NCI-H345 treated with DMSO at 0.1 percent for 48 hours (cell line): ENCODE measurements around the gene DPYD.

Source experiments
- DNase-seq: peaks from one replicate; lab custom pipeline; 2025; ENCODE audit not compliant: unreplicated experiment; lab: John Stamatoyannopoulos, UW

DPYD gene

DNA sequence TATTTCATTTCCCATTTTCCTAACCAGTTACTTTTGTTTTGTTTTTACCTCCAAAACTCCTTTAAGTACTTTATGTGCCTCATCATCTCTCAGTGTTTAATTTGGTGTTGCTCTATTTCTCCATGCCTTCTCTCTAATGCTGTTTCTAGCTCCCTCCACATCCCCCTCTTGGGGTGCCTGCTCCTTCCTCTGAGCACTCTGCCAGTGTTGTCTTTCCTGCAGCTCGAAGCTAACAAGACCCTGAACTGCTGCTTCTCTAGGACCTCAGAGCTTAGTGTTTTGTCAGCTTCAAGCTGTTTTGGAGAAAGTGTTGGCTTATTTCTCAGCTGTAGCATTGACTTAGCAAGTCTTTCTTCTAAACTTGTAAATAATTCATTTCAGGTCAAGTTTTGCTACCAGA lies 290.6 kb downstream of the DPYD start:
- no peak for DNase-seq

DNA sequence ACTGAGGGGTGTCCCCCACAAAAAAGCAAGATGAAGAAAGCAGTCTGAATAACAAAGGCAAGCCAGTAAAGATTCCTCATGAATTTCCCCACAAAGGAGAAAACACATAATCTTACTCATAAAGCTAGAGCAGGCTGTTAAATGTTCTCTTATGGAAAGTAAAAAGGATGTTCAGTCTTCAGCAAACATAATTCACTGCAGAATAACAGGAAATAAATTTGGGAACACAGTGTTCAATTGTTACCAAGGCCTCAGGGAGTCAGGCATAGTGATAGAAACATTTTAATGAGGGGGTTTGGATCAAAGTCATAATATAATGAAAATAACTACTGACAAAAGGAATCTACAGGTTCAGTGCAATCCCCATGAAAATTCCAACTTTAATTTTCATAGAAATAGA lies 297.6 kb downstream of the DPYD start:
- DNase-seq, result no peak

DNA sequence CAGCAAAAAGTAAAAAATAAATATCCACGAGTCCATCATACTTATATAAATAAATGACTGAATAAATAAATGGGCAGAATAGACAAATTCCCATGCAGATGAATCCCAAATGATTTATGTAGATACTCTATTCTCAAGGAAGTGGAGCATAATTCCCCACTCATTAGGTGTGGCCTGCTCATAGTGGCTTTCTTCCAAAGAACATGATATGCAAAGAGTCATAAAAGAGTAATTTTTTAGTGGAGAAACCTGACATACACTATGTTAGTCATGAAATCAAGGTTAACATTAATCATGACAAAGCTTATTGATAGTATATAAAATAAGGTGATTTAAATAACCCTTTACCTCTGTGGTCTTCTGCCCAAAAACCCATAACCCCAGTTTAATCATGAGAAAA lies 298.9 kb downstream of the DPYD start:
- DNase-seq, result no peak

DNA sequence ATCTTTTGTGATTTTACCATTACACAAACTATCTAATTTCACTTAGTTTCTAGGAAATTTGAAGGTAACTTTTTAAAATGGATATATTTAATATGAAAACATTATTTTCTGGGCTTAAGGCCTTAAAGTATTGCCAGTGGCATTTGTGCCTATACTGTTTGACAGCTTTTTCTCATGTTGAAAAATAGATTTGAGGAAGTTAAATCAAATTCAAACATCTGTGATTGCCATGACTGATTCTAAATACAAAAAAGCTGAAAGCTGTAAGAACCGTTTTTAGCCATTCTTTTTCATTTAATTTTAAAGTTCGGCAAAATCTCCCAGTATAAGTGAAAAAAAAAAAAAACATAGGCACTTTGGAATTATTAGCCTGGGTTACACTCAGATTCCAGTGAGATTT lies 301.1 kb downstream of the DPYD start:
- no peak for DNase-seq

DNA sequence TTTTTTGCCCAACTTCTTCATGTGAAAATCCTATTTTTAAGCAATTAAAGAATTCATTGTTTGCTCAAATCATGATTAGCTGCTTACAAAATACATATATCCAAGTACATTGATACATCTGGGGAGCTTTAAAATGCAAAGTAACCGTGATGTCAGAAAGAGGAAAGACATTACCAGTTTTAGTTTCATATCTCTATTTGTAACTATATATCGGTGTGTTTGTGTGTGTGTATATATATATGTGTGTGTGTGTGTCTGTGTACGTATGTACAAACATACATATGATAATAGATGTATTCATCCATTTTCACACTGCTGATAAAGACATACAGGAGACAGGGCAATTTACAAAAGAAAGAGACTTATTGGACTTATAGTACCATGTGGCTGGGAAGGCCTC lies 310.1 kb downstream of the DPYD start:
- DNase-seq, result no peak

DNA sequence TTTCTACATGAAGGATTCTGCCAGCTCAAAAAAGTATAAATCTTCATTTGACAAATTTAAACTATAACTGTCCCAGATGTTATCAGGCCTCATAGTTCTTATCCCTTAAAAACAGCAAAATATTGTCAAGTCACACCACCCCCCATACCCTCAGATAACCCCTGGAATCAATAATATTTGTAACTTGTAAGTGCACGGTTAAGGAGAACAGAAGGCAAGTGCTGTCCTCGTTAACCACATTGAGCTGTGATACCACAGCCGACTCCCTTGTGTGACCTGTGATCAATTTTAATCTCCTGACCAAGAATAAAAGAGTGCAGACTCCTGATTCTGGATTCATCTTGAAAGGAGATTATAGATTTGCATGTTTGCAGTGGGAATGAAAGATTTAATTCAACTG lies 310.7 kb downstream of the DPYD start:
- DNase-seq, result no peak

DNA sequence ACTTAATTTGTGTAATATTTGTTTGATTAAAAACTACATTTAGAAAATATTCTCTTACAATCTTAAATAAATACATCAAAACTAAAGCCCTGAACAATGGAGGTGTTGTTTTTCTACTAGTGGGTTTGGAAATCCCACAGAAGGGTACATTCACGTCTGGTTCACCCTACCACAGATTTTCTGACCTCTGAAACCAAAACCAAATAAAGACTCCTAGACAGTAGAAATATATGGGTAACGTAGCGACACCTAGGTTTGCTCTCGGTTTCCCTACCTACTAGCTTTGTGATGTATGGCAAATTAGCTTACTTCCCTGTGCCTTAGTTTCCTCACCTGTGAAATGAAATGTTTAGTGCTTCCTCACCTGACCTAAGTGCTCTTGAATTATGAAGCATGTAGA lies 312.6 kb downstream of the DPYD start:
- no peak for DNase-seq

DNA sequence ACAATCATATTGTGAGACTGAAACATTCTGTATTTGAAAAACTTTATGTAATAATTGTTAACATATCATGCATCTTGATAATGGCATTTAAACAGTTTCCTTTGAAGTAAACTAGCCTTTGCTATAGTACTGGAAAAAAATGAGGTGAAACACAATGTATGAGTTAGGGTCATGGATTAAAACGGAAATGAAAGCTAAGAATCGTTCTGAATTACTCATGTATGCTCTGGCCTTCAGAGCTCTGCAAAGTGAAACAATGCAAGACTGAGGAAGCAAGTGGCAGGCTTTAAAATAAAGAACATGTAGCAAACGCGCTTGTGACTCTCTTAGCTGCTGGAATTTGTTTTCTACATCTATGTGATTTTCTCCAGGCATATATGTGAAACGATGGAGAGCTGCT lies 317.1 kb downstream of the DPYD start:
- no peak for DNase-seq

DNA sequence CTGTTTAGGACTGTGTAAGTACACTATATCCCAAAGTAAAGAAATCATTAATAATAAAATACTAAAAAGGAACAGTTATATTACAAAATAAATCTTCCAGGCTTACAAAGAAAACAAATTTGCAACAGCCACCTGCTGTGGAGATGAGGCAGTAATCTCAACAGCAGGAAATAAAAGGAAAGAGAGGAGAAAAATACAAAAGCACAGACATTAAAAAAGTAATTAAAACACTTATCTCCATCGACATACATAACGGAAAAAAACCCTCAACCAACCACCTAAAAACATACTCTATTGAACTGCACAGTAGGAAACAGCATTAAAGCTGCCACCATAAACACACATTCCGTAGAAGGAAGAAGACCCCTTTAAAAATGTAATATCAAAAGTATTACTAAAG lies 317.6 kb downstream of the DPYD start:
- no peak for DNase-seq

DNA sequence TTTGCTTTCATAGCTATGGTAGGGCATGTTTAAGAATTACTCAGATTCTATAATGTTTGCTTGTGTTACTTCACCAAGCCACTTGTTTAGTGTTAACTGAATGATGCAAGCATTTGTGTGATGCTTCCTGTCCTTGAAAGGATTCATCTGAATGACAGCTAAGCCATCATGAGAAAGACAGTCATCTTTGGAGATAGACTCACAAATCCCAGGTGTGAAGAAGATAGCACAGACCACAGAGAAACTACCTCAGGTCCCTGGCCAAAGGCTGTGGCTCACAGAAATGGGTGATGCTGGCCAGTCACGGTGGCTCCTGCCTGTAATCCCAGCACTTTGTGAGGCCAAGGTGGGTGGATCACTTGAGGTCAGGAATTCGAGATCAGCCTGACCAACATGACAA lies 321.4 kb downstream of the DPYD start:
- DNase-seq, result no peak

DNA sequence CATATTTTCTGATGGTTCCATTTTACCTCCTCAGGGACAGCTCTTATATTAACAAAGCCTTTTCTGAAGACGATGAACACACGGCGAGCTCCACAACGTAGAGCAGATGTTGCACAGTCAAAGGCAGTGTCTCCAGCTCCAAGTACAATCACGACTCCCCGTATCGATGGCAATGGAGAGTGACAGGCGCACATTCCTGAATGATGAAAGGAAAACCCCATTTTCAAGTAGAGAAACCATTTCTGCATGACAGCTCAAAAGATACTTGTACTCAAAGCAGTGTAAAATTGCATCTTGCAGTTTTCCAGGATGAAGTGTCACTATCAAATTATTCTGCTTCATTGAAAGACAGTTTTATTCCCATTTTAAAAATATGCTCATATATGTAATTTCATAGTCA lies 327.6 kb downstream of the DPYD start:
- DNase-seq, result no peak

DNA sequence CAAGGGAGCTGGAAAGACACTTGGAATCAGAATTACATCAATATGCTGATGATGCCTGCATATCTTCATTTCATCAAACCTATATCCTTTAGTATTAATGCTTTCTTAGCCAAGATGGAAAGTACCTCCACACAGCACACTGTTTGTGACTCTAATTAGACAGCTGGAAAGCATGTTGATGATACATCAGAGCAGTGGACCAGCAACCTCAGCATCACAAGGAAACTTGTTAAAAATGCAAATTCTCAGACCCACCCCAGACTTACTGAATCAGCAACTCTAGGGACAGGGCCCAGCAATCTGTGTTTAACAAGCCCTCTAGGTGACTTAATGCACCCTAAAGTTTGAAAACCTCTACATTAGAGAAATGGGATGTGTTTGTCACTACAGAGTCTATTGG lies 332.1 kb downstream of the DPYD start:
- DNase-seq, result no peak

DNA sequence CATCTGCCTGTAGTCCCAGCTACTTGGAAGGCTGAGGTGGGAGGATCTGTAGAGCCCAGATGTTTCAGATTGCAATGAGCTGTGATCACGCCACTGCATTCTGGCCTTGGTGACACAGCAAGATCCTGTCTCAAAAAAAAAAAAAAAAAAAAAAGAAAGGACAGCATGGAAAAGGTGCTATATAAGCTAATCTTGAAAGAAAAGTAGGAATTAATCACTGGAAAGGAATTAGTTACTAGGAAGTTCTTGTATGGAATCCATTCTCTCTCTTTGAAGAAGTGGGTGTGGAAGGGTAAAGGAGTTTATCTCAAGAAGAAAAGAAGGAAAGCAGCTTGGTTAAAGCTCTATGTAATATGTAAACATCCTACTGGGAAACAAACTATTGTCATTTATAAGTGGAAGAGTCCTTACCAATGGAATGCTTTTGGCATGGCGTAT lies 339.2 kb downstream of the DPYD start:
- DNase-seq, result no peak

DNA sequence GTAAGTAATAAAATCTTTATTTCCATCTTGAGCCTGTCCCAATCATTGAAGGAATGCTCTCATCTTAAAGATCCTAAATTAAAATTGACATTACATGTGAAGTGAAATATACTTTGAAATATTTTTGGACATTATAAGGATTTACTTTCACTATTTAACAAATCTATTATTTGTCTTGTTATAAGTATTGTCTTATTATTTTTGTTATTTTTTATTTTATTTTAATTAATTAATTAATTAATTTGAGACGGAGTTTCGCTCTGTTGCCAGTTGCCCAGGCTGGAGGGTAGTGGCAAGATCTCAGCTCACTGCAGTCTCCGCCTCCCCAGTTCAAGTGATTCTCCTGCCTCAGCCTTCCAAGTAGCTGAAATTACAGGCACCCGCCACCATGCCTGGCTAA lies 343.2 kb downstream of the DPYD start:
- DNase-seq, result no peak

DNA sequence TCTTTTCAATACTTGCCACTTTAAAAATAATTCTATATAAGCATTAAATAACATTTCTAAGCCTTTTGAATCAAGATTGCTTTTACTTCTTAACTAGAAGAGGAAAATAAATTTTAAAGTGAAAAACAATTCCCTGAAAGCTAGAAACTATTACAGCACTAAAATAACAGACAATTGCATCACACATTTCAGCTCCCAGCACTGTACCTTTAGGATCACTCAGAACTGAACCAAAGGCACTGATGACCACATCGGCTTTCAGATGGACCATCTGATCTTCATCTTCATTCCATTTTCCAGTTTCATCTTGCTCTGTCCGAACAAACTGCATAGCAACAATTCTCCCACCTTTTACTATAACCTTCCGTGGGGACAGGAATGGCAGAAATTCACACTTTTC lies 347.3 kb downstream of the DPYD start:
- DNase-seq, result no peak

DNA sequence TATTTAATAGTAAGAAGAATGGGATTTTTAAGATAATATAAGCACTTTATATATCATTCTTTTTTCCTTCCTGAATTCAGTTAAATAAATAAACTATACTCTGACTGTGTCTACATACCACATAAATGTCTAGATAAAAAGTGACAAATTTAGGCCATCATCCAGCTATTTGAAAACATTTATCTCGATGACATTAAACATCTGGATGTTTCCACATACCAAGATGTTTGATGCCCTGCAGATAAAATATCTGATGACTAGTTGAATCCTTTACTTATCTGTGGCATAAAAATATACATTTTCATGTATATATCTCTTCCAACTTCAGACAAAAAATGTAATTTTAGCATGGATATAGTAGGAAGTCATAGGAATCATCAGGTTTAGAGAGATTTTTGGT lies 348.3 kb downstream of the DPYD start:
- no peak for DNase-seq

DNA sequence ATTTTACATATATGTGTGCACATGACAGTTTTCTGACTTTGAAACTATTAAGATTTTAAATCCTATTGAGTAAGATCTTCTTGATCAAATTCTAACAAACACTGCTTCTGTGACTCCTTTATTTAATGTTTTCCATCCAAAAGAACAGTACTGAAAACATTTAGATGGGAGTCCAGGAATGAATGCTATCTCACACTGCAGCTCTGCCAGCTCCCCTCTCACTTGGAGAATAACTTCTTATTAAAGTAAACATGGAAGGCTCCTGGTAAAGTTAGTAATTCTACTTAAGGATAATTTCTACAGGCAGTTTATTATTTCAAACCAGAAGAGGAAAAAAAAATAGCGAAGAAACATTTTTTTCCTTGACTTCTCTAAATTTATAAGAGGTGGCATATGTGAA lies 349.1 kb downstream of the DPYD start:
- no peak for DNase-seq

DNA sequence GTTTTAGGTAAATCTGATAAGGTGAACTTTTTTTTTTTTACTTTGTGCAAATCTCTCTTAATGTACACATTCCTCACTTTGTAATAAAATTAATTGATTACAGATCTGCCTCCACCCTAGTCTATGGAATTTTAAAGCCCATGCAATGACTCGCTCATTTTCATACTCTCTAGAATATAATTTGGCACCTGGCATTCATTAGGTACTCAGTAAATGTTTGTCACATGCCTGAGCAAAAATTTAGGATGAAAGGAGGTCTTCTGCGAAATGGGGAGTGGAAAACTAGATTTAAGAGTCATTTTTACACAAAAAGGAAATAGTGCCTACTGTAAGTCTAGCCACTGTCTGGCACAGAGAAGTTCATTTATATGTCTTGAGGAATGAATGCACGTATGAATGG lies 350.1 kb downstream of the DPYD start:
- DNase-seq, result no peak

DNA sequence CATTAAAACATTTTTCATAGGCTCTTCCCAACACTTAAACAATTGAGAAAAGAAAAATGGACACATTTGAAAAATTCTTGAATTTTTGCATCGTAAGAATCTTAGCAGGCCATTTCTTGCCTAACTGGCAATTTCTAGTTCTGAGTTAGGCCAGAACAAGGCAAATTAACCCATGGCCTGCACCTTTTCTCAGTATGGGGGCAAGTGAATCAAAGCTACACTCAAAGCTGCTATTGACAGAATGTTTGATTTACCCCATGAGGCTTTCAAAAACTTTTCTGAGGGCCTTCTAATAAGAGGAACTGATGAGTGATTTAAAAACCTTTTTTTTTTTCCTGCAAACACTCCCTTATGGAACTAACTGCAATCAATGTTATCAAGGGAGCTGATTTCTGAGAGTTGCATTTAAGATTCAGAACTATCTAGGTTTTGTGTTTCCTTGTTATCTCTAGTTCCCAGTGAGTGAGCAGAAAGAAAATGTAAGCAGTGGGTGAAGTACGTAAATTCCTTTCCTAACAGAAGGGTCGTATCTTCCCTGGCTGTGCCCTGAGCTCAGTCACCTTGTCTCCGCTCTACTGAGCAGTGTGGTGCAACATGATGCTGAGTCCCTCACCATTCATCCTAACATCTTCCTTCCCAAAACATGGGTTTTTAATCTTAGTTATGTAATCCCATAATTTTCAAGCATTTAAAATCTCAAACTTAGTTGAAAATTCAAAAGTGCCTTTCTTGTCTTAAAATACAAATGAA lies 353.7 kb downstream of the DPYD start:
- DNase-seq, result no peak

DNA sequence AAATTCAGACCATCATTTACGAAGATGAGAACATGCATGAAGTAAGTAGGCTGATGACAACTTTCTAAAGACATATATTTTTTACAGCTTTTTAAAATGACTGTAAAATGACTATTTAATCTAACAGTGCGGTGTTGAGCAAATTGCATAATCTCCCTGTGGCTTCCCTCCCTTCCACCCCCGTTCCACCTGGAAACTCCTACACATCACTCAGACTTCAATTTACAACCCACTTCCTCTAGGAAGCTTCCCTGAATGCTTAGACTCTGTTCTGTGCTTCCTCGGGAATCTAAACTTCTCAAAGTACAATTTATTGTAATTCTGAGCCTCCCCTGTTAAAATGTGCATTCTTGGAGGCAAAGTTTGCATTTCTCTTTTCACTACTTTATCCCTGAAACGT lies 354.9 kb downstream of the DPYD start:
- DNase-seq, result no peak

DNA sequence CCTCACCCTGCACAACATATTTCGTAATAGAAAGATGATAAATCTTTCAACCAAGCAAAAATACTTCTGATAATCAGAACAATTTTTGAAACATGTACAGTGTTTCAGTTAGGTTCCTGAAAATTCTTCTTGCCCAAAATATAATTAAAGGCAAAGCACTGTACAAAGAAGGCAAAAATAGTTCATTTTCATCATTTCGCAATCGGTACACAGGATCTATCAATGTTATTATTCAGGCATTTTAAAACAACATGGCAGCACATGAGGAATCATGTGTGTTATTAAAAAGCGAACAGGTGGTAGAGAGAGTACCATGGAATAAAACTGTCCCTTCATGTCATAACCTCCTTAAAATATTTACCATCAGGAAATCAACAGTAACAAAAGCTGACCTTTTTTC lies 356.9 kb downstream of the DPYD start:
- no peak for DNase-seq

DNA sequence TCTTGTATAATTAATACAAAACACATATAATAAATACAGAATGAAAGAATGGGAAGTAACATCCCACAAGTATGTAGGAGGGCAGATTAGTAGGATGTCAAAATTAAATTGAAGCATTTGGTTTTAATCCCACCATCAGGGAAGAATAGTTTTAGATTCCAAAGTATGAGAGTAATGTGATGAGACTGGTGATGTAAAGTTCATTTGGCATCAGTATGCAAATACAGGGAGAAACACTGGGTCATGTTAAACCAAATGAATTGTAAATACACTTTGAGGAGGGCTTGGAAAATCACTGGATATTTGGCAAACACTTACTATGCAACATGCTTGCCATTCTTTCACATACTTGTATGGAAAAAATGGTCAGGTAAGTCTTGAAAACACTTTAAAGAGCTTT lies 358.8 kb downstream of the DPYD start:
- no peak for DNase-seq

DNA sequence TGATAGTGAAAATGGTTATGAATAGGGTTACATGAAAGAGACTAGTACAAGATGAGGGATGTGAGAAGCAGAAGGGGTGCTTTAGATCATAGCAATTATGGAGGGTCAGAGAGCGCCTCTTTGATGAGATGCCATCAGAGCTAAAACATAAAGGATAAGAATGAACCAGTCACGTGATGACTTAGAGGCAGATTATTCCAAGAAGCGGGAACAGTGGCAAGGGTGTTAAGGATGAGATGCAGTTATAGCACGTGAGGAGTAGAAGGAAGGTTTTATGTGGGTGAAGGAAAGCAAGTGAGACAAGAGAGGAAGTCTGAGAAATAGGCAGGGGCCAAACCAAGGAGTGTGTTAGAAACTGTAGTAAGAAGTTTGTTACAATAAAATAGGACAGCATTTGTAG lies 360.1 kb downstream of the DPYD start:
- no peak for DNase-seq

DNA sequence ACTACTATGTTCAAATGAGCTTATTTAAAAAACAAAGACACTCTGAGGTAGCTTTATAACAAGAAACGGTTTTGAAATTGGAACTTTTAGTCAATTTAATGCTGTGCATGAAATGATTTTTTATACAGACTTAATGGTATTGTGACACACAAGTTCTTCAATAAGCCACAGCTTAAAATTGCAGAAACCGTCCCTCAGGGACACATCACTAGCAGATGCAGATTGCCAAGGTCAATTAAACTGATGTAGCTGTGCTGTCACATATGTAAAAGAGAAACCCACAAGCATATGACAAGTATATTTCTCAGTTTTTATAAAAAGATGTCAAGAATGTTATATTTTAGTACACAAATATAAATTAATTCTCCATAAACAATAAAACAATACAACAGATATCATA lies 366.9 kb downstream of the DPYD start:
- DNase-seq, result no peak
